Measurements from ENCODE around the gene SCPEP1.

Gene SCPEP1

DNA sequence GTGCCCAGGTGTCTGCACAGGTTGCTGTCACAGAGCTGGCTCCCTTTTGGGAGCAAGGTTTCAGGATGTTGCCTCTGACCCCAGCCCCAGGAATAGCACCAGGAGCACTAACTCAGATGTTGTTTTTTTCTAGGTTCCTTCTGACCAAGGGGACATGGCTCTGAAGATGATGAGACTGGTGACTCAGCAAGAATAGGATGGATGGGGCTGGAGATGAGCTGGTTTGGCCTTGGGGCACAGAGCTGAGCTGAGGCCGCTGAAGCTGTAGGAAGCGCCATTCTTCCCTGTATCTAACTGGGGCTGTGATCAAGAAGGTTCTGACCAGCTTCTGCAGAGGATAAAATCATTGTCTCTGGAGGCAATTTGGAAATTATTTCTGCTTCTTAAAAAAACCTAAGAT lies 28.1 kb downstream of the SCPEP1 start:
- H3K4me3 Mint-ChIP-seq = no peak overlapping the region
- H3K9me3 Mint-ChIP-seq (ENCODE audit: low read depth) = no peaks in the 10 kb centered on the region
- H3K27me3 Mint-ChIP-seq = no peaks in the 10 kb centered on the region
- H3K36me3 Mint-ChIP-seq = peaks cover 5% of the 10 kb centered on the region
- no peak overlapping the region for H3K27ac Mint-ChIP-seq
- peaks cover 5% of the 10 kb centered on the region for H3K4me1 Mint-ChIP-seq (ENCODE audit: low read depth)

- H3K4me1 Mint-ChIP-seq (ENCODE audit: low read depth) = peaks cover 5% of the 10 kb centered on the region
- H3K27me3 Mint-ChIP-seq = no peaks in the 10 kb centered on the region
- no peak overlapping the region for H3K4me3 Mint-ChIP-seq
- no peaks in the 10 kb centered on the region for H3K9me3 Mint-ChIP-seq (ENCODE audit: low read depth)
- H3K36me3 Mint-ChIP-seq = peaks cover 2% of the 10 kb centered on the region
- no peak overlapping the region for H3K27ac Mint-ChIP-seq
These were observed 31.0 kb downstream of the SCPEP1 start for GRCh38 chr17:57008958-57009357.

DNA sequence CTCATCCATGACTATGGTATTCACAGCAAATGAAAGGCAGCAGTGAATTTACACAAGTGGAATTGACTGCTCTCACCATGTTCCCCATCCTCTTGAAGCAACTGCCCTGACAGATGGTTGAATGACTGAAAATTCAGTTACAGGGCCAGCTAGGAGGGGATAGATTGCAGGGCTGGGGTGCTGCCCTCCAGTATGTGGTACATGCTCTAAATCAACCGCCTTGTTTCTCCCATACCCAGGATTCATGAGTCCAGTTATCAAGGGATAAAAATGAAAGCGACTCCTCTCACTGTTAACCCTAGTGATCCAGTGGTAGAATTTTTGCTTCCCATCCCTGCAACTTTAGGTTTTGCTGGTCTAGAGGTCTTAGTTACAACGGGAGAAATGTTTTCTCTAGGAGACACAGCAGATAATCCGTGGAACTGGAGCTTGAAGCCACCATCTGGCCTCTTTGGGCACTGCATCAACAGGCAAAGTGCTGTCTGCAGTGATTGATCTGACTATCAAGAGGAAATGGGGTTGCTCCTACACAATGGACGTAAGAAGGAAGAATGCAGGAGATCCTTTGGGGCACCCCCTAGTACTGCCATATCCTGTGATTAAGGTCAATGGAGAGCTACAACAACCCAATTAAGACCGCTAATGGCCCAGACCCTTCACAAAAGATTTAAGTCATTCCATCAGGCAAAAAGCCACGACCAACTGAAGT lies 32.0 kb downstream of the SCPEP1 start:
- Mint-ChIP-seq H3K4me3 (peak overlapping the region; percentile 46), H3K27me3 (no peaks in the 10 kb centered on the region), H3K9me3 (ENCODE audit: low read depth) (no peaks in the 10 kb centered on the region), H3K27ac (no peak overlapping the region), H3K36me3 (peaks cover 2% of the 10 kb centered on the region), H3K4me1 (ENCODE audit: low read depth) (peaks cover 5% of the 10 kb centered on the region)

- Mint-ChIP-seq H3K36me3 (peaks cover 2% of the 10 kb centered on the region), H3K4me3 (no peak overlapping the region), H3K27me3 (no peaks in the 10 kb centered on the region), H3K27ac (no peak overlapping the region), H3K9me3 (ENCODE audit: low read depth) (no peaks in the 10 kb centered on the region), H3K4me1 (ENCODE audit: low read depth) (peaks cover 5% of the 10 kb centered on the region)
These were observed 32.6 kb downstream of the SCPEP1 start for GRCh38 chr17:57010487-57010886.

- peaks cover 2% of the 10 kb centered on the region for H3K36me3 Mint-ChIP-seq
- H3K27me3 Mint-ChIP-seq = no peaks in the 10 kb centered on the region
- H3K4me3 Mint-ChIP-seq = no peak overlapping the region
- peaks cover 5% of the 10 kb centered on the region for H3K4me1 Mint-ChIP-seq (ENCODE audit: low read depth)
- H3K9me3 Mint-ChIP-seq (ENCODE audit: low read depth) = no peaks in the 10 kb centered on the region
- H3K27ac Mint-ChIP-seq = no peak overlapping the region
These were observed 33.6 kb downstream of the SCPEP1 start for GRCh38 chr17:57011491-57012015.

- H3K27ac Mint-ChIP-seq = no peak overlapping the region
- no peaks in the 10 kb centered on the region for H3K4me1 Mint-ChIP-seq (ENCODE audit: low read depth)
- no peaks in the 10 kb centered on the region for H3K36me3 Mint-ChIP-seq
- H3K27me3 Mint-ChIP-seq = peaks cover 2% of the 10 kb centered on the region
- no peak overlapping the region for H3K4me3 Mint-ChIP-seq
- no peaks in the 10 kb centered on the region for H3K9me3 Mint-ChIP-seq (ENCODE audit: low read depth)
These were observed 38.3 kb downstream of the SCPEP1 start for GRCh38 chr17:57016071-57016763.

DNA sequence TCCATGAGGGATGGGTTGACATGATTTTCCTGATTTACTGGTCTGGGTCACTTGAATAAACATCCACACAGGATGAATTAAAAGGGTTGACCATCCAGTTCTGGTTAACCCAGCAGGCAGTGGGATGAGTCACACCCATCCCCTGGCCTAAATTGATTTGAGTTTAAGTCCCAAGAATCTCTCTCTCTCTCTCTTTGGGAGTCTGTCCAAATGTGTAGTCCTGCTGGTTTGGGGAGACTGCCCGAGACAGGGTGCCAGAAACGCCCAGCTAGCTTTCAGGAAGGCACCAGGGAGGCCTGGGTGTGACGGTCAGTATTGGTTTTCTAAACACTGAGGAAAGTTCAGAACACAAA lies 38.8 kb downstream of the SCPEP1 start:
- Mint-ChIP-seq H3K27ac (no peak overlapping the region), H3K9me3 (ENCODE audit: low read depth) (no peaks in the 10 kb centered on the region), H3K4me1 (ENCODE audit: low read depth) (no peaks in the 10 kb centered on the region), H3K4me3 (no peak overlapping the region), H3K27me3 (peaks cover 2% of the 10 kb centered on the region), H3K36me3 (no peaks in the 10 kb centered on the region)

GRCh38 chr17:57017625-57018024 lies 39.7 kb downstream of the SCPEP1 start:
- no peak overlapping the region for H3K27ac Mint-ChIP-seq
- peaks cover 2% of the 10 kb centered on the region for H3K27me3 Mint-ChIP-seq
- H3K36me3 Mint-ChIP-seq = no peaks in the 10 kb centered on the region
- H3K4me1 Mint-ChIP-seq (ENCODE audit: low read depth) = no peaks in the 10 kb centered on the region
- H3K4me3 Mint-ChIP-seq = no peak overlapping the region
- no peaks in the 10 kb centered on the region for H3K9me3 Mint-ChIP-seq (ENCODE audit: low read depth)

DNA sequence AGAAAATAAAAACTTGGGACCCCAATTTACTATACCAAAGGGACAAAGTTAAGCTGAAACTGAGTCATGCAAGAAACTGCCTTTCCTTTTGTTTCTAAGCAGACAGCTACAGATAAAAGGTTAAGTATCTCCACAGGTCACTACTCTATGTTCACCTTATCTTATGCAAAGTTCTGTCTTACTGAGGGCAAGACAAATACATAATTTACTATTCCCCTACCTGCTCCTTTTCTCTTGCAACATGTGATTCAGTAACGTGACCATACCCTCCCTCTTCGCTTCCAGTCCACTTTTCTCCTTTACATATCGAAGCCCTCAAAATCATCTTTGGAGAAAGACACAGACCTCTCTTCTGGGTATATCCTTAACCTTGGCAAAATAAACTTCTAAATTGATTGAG lies 42.3 kb downstream of the SCPEP1 start:
- H3K36me3 Mint-ChIP-seq = no peaks in the 10 kb centered on the region
- H3K27ac Mint-ChIP-seq = no peak overlapping the region
- H3K9me3 Mint-ChIP-seq (ENCODE audit: low read depth) = no peaks in the 10 kb centered on the region
- no peaks in the 10 kb centered on the region for H3K4me1 Mint-ChIP-seq (ENCODE audit: low read depth)
- no peak overlapping the region for H3K4me3 Mint-ChIP-seq
- peaks cover 3% of the 10 kb centered on the region for H3K27me3 Mint-ChIP-seq

GRCh38 chr17:57021226-57021940 lies 43.5 kb downstream of the SCPEP1 start:
- H3K36me3 Mint-ChIP-seq = peaks cover 4% of the 10 kb centered on the region

DNA sequence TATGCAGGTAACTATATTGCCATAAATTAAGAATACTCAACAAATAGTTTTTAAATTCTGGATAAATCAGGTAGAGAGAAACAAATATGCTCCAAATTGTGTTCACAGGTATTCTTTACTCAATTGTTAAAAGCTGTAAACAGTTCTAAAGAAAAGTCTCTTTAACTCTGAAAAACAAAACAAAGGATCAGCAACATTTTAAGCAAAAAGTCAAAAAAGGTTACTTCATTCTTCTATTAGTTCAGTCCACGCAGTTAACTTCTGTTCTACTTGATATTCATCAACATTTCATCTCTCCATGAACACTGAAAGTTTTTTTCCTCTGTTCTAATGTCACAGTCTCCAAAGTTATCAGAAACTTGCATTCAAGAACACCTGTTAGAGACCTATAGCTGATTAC lies 47.9 kb downstream of the SCPEP1 start:
- Mint-ChIP-seq H3K27me3 (peaks cover 9% of the 10 kb centered on the region), H3K4me3 (no peak overlapping the region), H3K9me3 (ENCODE audit: low read depth) (peaks cover 16% of the 10 kb centered on the region), H3K27ac (no peak overlapping the region), H3K4me1 (ENCODE audit: low read depth) (no peaks in the 10 kb centered on the region), H3K36me3 (peaks cover 13% of the 10 kb centered on the region)

More at GRCh38 chr17:57021226-57021940, 43.5 kb downstream of the SCPEP1 start:
- Mint-ChIP-seq H3K9me3 (ENCODE audit: low read depth) (peaks cover 8% of the 10 kb centered on the region), H3K4me1 (ENCODE audit: low read depth) (no peaks in the 10 kb centered on the region), H3K27ac (no peak overlapping the region), H3K4me3 (no peak overlapping the region), H3K27me3 (peaks cover 3% of the 10 kb centered on the region)

GRCh38 chr17:57027852-57028251 lies 49.9 kb downstream of the SCPEP1 start:
- Mint-ChIP-seq H3K27ac (no peak overlapping the region), H3K9me3 (ENCODE audit: low read depth) (peaks cover 16% of the 10 kb centered on the region), H3K36me3 (peaks cover 13% of the 10 kb centered on the region), H3K4me1 (ENCODE audit: low read depth) (no peaks in the 10 kb centered on the region), H3K27me3 (peaks cover 9% of the 10 kb centered on the region), H3K4me3 (no peak overlapping the region)

DNA sequence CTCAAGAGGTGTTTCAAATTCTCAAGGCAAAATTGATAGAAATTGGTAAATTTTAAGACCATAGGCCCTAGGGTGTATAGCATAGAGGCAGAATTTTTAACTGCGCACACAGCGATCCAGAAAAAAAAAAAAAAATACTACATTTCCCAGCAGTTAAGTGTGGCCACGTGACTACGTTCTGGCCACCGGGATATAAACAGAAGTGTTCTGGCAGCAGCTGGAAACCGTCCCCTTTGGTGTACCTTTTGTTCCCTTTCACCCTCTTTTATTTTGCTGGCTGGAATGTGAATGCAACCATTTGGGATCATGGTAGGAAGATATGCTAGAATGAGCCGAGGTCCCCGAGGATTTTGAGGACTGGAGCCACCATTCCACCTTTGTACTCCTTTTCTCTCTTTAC lies 54.4 kb downstream of the SCPEP1 start:
- peaks cover 4% of the 10 kb centered on the region for H3K9me3 Mint-ChIP-seq (ENCODE audit: low read depth)
- peaks cover 7% of the 10 kb centered on the region for H3K36me3 Mint-ChIP-seq
- H3K27ac Mint-ChIP-seq = no peak overlapping the region
- peaks cover 16% of the 10 kb centered on the region for H3K27me3 Mint-ChIP-seq
- no peaks in the 10 kb centered on the region for H3K4me1 Mint-ChIP-seq (ENCODE audit: low read depth)
- H3K4me3 Mint-ChIP-seq = no peak overlapping the region

GRCh38 chr17:57033296-57033695 lies 55.4 kb downstream of the SCPEP1 start:
- Mint-ChIP-seq H3K36me3 (peaks cover 2% of the 10 kb centered on the region), H3K27me3 (peaks cover 16% of the 10 kb centered on the region), H3K27ac (no peak overlapping the region), H3K9me3 (ENCODE audit: low read depth) (no peaks in the 10 kb centered on the region), H3K4me3 (no peak overlapping the region), H3K4me1 (ENCODE audit: low read depth) (no peaks in the 10 kb centered on the region)

All from activated naive CD8-positive, alpha-beta T cell (primary cell).